PC-9 (cell line): ENCODE measurements around the gene CHCHD4. TPM values are rescaled to one million over a fixed set of nuclear protein-coding genes. Genes with fewer than 3 reads are reported as not detected.
"Not testable (repeated sequence)": the region's sequence is repeated elsewhere in the genome, so short reads cannot be mapped to it uniquely, and the experiment has no call there.

Experiments
- BruUV-seq: library from RNA; stranded (reverse); fragments of 400-500 nt; replicated peaks from 2 replicates; lab custom pipeline; 2021; lab: Mats Ljungman, UMichigan
- CTCF ChIA-PET: fragments of 300-600 bp; sonication (Branson Sonifier 250); formaldehyde crosslinking; loops from one replicate; lab custom pipeline; 2022; ENCODE audit warnings: antibody characterized with exemption; lab: Charles Lee
- POLR2A ChIA-PET: fragments of 300-600 bp; sonication (Branson Sonifier 250); formaldehyde crosslinking; loops from one replicate; lab custom pipeline; 2022; ENCODE audit warnings: antibody characterized with exemption; ENCODE audit not compliant: unreplicated experiment; lab: Charles Lee
- DNase-seq, 2 experiments: peaks; one replicate each; pipeline versions ENCODE4 v3.0.0 to v3.0.0-alpha.2; 2015 to 2022; ENCODE audit warnings: mixed read lengths in 1 of 2
- H2AFZ ChIP-seq: fragments of 200-600 bp; sonication (generic); 2 replicates; pipeline ENCODE4 v1.8.1; 2017; ENCODE audit warnings: antibody characterized with exemption
- H3F3A ChIP-seq: fragments of 200-600 bp; sonication (generic); 2 replicates; pipeline ENCODE4 v1.8.1; 2017; ENCODE audit warnings: antibody characterized with exemption, mild to moderate bottlenecking, low read depth; ENCODE audit not compliant: insufficient read depth
- H3K27ac ChIP-seq: fragments of 200-600 bp; sonication (generic); 2 replicates; pipeline ENCODE4 v1.6.1; 2016; ENCODE audit warnings: mixed run types
- H3K27me3 ChIP-seq: fragments of 200-600 bp; sonication (generic); 2 replicates; pipeline ENCODE4 v1.6.1; 2016; ENCODE audit warnings: low read depth, mixed run types; ENCODE audit not compliant: insufficient read depth
- H3K36me3 ChIP-seq: fragments of 200-600 bp; sonication (generic); 2 replicates; pipeline ENCODE4 v1.6.1; 2016; ENCODE audit warnings: low read depth, mixed run types
- H3K4me1 ChIP-seq: fragments of 200-600 bp; sonication (generic); replicated peaks from 2 replicates; pipeline ENCODE4 v1.6.1; 2016; ENCODE audit warnings: mixed run types; ENCODE audit not compliant: insufficient read depth
- H3K4me2 ChIP-seq: fragments of 200-600 bp; sonication (generic); 2 replicates; pipeline ENCODE4 v1.6.1; 2017; ENCODE audit warnings: mixed run types
- H3K4me3 ChIP-seq: fragments of 200-600 bp; sonication (generic); 2 replicates; pipeline ENCODE4 v1.6.1; 2016; ENCODE audit warnings: mixed run types
- H3K79me2 ChIP-seq: fragments of 200-600 bp; sonication (generic); 2 replicates; pipeline ENCODE4 v1.6.1; 2017; ENCODE audit warnings: low read depth, mixed run types
- H3K9me2 ChIP-seq: fragments of 200-600 bp; sonication (generic); 2 replicates; pipeline ENCODE4 v1.8.1; 2017; ENCODE audit warnings: mild to moderate bottlenecking; ENCODE audit not compliant: insufficient read depth
- H3K9me3 ChIP-seq: fragments of 200-600 bp; sonication (generic); 2 replicates; pipeline ENCODE4 v1.8.1; 2016; ENCODE audit warnings: low read depth; ENCODE audit not compliant: insufficient read depth
- H4K20me1 ChIP-seq: fragments of 200-600 bp; sonication (generic); 2 replicates; pipeline ENCODE4 v1.8.1; 2017; ENCODE audit not compliant: insufficient read depth
- EZH2 ChIP-seq: fragments of 200-600 bp; sonication (generic); IDR thresholded peaks from 2 replicates; pipeline ENCODE4 v1.8.0; 2017; ENCODE audit warnings: antibody characterized with exemption, low read depth
- intact Hi-C: fragments of 100-400 bp; cut with micrococcal nuclease; formaldehyde crosslinking; loops from one replicate; pipeline ENCODE4 v1.10.0; 2022; ENCODE audit not compliant: unreplicated experiment
- total RNA-seq: library from RNA; stranded (reverse); gene quantifications from 2 replicates; pipeline ENCODE4 v1.2.3, GENCODE V29; 2021
- TF ChIP-seq, protein P1 (sequence below): fragments of 200-600 bp; sonication (generic); conservative IDR thresholded peaks from 2 replicates; pipeline ENCODE4 v1.6.1; 2017; ENCODE audit warnings: mixed run types, antibody characterized with exemption, mild to moderate bottlenecking, moderate library complexity

CHCHD4 gene
- total RNA-seq, 1 experiment from 2014 or later = 17.6 TPM

DNA sequence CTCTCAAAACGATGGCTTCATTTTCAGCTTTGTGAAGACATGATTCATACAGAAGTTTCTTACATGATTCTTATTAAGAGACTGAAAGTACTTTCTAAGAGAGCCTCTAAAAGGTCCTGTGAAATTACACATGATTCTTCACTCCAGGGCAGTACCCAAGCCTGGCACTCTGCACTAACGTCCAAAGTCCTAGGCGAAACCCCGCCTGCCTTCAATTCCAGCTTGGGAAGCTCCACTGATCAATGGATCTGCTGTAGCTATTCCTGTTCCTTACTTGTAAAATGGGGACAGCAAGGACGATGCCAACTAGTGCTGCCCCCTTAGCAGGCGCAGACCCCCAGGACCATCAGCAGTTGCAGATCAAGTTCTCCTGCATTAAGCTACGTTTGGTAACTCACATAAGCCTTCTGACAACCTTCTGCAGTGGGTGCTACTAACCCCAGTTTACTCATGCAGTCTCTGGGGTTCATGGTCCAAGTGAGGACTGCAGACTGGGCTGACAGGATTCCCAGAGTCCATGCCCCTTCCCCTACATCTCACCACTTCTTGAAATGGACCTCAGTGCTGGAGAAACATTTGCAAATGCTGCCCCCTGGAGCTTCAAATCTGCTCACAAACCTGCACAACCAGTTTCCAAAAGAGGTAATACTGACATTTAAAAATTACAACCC lies 10.6 kb downstream of the CHCHD4 start:
- Histone ChIP-seq H3K4me2 (no peak overlapping the region), H3K27ac (no peak overlapping the region), H3K36me3 (peaks cover 34% of the 10 kb centered on the region; the same call in 1 of the 2 replicates), H4K20me1 (0 out of 2 replicates have a peak, but pooled peaks cover 7% of the 10 kb centered on the region), H3K9me2 (no peaks in the 10 kb centered on the region), H2AFZ (no peak overlapping the region), H3K4me1 (peaks cover 9% of the 10 kb centered on the region), H3K4me3 (no peak overlapping the region), H3K79me2 (no peaks in the 10 kb centered on the region; the same call in none of the 2 replicates), H3F3A (no peaks in the 10 kb centered on the region), H3K9me3 (no peaks in the 10 kb centered on the region), H3K27me3 (no peaks in the 10 kb centered on the region)
- peak in 1 of 2 experiments; percentile 42 for DNase-seq
- ChIA-PET CTCF (interaction anchor here (2.3 kb wide), 1 partner anchor 218 kb away, joined by 27 read pairs; no protein-coding TSS in a partner anchor), POLR2A (interaction anchor here (0.6 to 0.7 kb wide), 2 partner anchors 10 to 219 kb away, joined by 3 to 5 read pairs; no protein-coding TSS in a partner anchor)
- no peak for TF ChIP-seq EZH2
- TF ChIP-seq, protein P1, sequence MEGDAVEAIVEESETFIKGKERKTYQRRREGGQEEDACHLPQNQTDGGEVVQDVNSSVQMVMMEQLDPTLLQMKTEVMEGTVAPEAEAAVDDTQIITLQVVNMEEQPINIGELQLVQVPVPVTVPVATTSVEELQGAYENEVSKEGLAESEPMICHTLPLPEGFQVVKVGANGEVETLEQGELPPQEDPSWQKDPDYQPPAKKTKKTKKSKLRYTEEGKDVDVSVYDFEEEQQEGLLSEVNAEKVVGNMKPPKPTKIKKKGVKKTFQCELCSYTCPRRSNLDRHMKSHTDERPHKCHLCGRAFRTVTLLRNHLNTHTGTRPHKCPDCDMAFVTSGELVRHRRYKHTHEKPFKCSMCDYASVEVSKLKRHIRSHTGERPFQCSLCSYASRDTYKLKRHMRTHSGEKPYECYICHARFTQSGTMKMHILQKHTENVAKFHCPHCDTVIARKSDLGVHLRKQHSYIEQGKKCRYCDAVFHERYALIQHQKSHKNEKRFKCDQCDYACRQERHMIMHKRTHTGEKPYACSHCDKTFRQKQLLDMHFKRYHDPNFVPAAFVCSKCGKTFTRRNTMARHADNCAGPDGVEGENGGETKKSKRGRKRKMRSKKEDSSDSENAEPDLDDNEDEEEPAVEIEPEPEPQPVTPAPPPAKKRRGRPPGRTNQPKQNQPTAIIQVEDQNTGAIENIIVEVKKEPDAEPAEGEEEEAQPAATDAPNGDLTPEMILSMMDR = peak; percentile 62
- BruUV-seq = no TSS peak
- intact Hi-C loops = loop anchor here (1.0 kb wide), 1 partner anchor 218 kb away; no protein-coding TSS in a partner anchor

DNA sequence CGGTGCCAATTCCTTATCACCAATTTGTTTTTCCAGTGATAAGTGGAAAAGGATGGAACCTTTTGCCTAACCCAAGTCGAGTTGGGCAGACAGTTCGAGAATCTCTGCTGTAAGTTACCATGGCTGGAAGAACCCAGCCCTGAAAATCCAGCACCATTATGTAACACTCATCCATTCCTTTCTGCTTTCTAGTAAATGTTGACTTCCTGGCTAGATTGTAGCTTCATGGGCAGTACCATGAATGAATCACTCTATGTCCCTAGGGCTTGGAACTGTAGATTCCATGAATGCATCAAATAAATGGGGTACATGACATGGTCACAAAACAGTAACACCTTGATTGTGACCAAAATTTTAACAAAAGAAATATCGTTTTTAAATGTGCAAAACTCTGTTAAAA lies 14.0 kb downstream of the CHCHD4 start:
- DNase-seq = no peak
- no peaks in the 10 kb centered on the region for H4K20me1 ChIP-seq
- no peak overlapping the region for H2AFZ ChIP-seq
- no TSS peak for BruUV-seq
- no peaks in the 10 kb centered on the region for H3K9me2 ChIP-seq
- H3K4me2 ChIP-seq = no peak overlapping the region
- no peak overlapping the region for H3K4me3 ChIP-seq
- no peaks in the 10 kb centered on the region for H3K27me3 ChIP-seq
- H3F3A ChIP-seq = no peaks in the 10 kb centered on the region
- H3K36me3 ChIP-seq = peaks cover 31% of the 10 kb centered on the region; the same call in 1 of the 2 replicates
- H3K4me1 ChIP-seq = peaks cover 9% of the 10 kb centered on the region
- TF ChIP-seq, protein P1 = no peak
- TF ChIP-seq EZH2 = no peak
- H3K27ac ChIP-seq = no peak overlapping the region
- CTCF ChIA-PET = no interaction called here
- intact Hi-C loops = no loop called here
- no peaks in the 10 kb centered on the region for H3K9me3 ChIP-seq
- H3K79me2 ChIP-seq = no peaks in the 10 kb centered on the region
- POLR2A ChIA-PET = no interaction called here

DNA sequence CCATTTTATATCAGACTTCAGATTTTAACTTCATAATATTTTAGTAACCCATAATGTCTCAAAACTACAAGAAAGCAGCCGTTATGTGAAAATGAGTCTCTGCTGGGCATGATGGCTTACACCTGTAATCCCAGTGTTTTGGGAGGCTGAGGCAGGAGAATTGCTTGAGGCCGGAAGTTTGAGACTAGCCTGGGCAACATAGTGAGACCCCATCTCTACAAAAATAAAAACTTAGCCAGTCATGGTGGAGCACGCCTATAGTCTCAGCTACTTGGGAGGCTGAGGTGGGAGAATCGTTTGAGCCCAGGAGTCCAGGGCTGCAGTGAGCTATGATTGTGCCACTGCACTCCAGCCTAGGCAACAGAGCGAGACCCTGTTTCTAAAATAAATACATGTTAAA lies 14.8 kb downstream of the CHCHD4 start:
- H3K79me2 ChIP-seq, DNase-seq, H3K9me2 ChIP-seq, H3K4me3 ChIP-seq, POLR2A ChIA-PET, H3F3A ChIP-seq, H2AFZ ChIP-seq, CTCF ChIA-PET, BruUV-seq, H3K9me3 ChIP-seq, H3K27ac ChIP-seq, intact Hi-C loops, H3K27me3 ChIP-seq, H3K4me1 ChIP-seq, H3K4me2 ChIP-seq, H4K20me1 ChIP-seq: not testable (repeated sequence)
- H3K36me3 ChIP-seq = peaks cover 22% of the 10 kb centered on the region; the same call in 1 of the 2 replicates
